ENCODE data around the gene PIP4K2A. TPM values are rescaled to one million over a fixed set of nuclear protein-coding genes. Genes with fewer than 3 reads are reported as not detected.

Gene PIP4K2A
- polyA plus RNA-seq, 1 donor = 15.3 TPM

GRCh38 chr10:22633528-22633927 lies 80.8 kb downstream of the PIP4K2A start:
- no peak for DNase-seq
- Histone ChIP-seq H3K36me3 (ENCODE audit: control insufficient read depth, insufficient read depth, low read length) (no peaks in the 10 kb centered on the region), H3K4me1 (ENCODE audit: control insufficient read depth, insufficient read depth, low read length) (no peaks in the 10 kb centered on the region), H3K9me3 (ENCODE audit: control insufficient read depth, low read depth, low read length) (no peaks in the 10 kb centered on the region), H3K27me3 (ENCODE audit: control insufficient read depth, insufficient read depth, low read length) (no peaks in the 10 kb centered on the region), H3K27ac (ENCODE audit: low read length) (no peak overlapping the region), H3K4me3 (ENCODE audit: low read length) (no peak overlapping the region)
- WGBS (ENCODE audit: insufficient coverage, low lambda C conversion rate) = 100% methylated on average over 1 of the region's 11 CpGs

GRCh38 chr10:22633106-22633505 lies 81.3 kb downstream of the PIP4K2A start:
- no peaks in the 10 kb centered on the region for H3K36me3 ChIP-seq (ENCODE audit: control insufficient read depth, insufficient read depth, low read length)
- H3K4me1 ChIP-seq (ENCODE audit: control insufficient read depth, insufficient read depth, low read length) = no peaks in the 10 kb centered on the region
- WGBS (ENCODE audit: insufficient coverage, low lambda C conversion rate) = no CpG with 5 or more reads among the region's 4 CpGs
- H3K27me3 ChIP-seq (ENCODE audit: control insufficient read depth, insufficient read depth, low read length) = no peaks in the 10 kb centered on the region
- no peaks in the 10 kb centered on the region for H3K9me3 ChIP-seq (ENCODE audit: control insufficient read depth, low read depth, low read length)
- no peak overlapping the region for H3K4me3 ChIP-seq (ENCODE audit: low read length)
- DNase-seq = no peak
- no peak overlapping the region for H3K27ac ChIP-seq (ENCODE audit: low read length)

GRCh38 chr10:22631646-22632278 lies 82.6 kb downstream of the PIP4K2A start:
- no peaks in the 10 kb centered on the region for H3K27me3 ChIP-seq (ENCODE audit: control insufficient read depth, insufficient read depth, low read length)
- H3K27ac ChIP-seq (ENCODE audit: low read length) = no peak overlapping the region
- H3K4me1 ChIP-seq (ENCODE audit: control insufficient read depth, insufficient read depth, low read length) = no peaks in the 10 kb centered on the region
- H3K9me3 ChIP-seq (ENCODE audit: control insufficient read depth, low read depth, low read length) = no peaks in the 10 kb centered on the region
- WGBS (ENCODE audit: insufficient coverage, low lambda C conversion rate) = 100% methylated on average over 2 of the region's 10 CpGs
- no peak overlapping the region for H3K4me3 ChIP-seq (ENCODE audit: low read length)
- no peaks in the 10 kb centered on the region for H3K36me3 ChIP-seq (ENCODE audit: control insufficient read depth, insufficient read depth, low read length)
- no peak for DNase-seq

- no peak overlapping the region for H3K4me3 ChIP-seq (ENCODE audit: low read length)
- no peaks in the 10 kb centered on the region for H3K36me3 ChIP-seq (ENCODE audit: control insufficient read depth, insufficient read depth, low read length)
- WGBS (ENCODE audit: insufficient coverage, low lambda C conversion rate) = no CpG with 5 or more reads among the region's 3 CpGs
- H3K27ac ChIP-seq (ENCODE audit: low read length) = no peak overlapping the region
- H3K4me1 ChIP-seq (ENCODE audit: control insufficient read depth, insufficient read depth, low read length) = no peaks in the 10 kb centered on the region
- DNase-seq = no peak
- no peaks in the 10 kb centered on the region for H3K27me3 ChIP-seq (ENCODE audit: control insufficient read depth, insufficient read depth, low read length)
- H3K9me3 ChIP-seq (ENCODE audit: control insufficient read depth, low read depth, low read length) = no peaks in the 10 kb centered on the region
These were observed 83.2 kb downstream of the PIP4K2A start for GRCh38 chr10:22631185-22631584.

GRCh38 chr10:22630234-22631174 lies 83.9 kb downstream of the PIP4K2A start:
- peak in 1 of 2 donors; percentile 20 for DNase-seq
- H3K27ac ChIP-seq (ENCODE audit: low read length) = no peak overlapping the region
- H3K4me1 ChIP-seq (ENCODE audit: control insufficient read depth, insufficient read depth, low read length) = peaks cover 2% of the 10 kb centered on the region
- H3K36me3 ChIP-seq (ENCODE audit: control insufficient read depth, insufficient read depth, low read length) = no peaks in the 10 kb centered on the region
- H3K4me3 ChIP-seq (ENCODE audit: low read length) = no peak overlapping the region
- H3K9me3 ChIP-seq (ENCODE audit: control insufficient read depth, low read depth, low read length) = no peaks in the 10 kb centered on the region
- WGBS (ENCODE audit: insufficient coverage, low lambda C conversion rate) = 100% methylated on average over 1 of the region's 7 CpGs
- no peaks in the 10 kb centered on the region for H3K27me3 ChIP-seq (ENCODE audit: control insufficient read depth, insufficient read depth, low read length)

GRCh38 chr10:22629852-22630233 lies 84.5 kb downstream of the PIP4K2A start:
- DNase-seq = no peak
- no peak overlapping the region for H3K27ac ChIP-seq (ENCODE audit: low read length)
- no peak overlapping the region for H3K4me3 ChIP-seq (ENCODE audit: low read length)
- H3K36me3 ChIP-seq (ENCODE audit: control insufficient read depth, insufficient read depth, low read length) = no peaks in the 10 kb centered on the region
- no peaks in the 10 kb centered on the region for H3K9me3 ChIP-seq (ENCODE audit: control insufficient read depth, low read depth, low read length)
- peaks cover 3% of the 10 kb centered on the region for H3K4me1 ChIP-seq (ENCODE audit: control insufficient read depth, insufficient read depth, low read length)
- WGBS (ENCODE audit: insufficient coverage, low lambda C conversion rate) = no CpG with 5 or more reads among the region's 4 CpGs
- H3K27me3 ChIP-seq (ENCODE audit: control insufficient read depth, insufficient read depth, low read length) = no peaks in the 10 kb centered on the region

- no CpG with 5 or more reads among the region's 2 CpGs for WGBS (ENCODE audit: insufficient coverage, low lambda C conversion rate)
- no peak for DNase-seq
- Histone ChIP-seq H3K4me3 (ENCODE audit: low read length) (no peak overlapping the region), H3K27ac (ENCODE audit: low read length) (no peak overlapping the region), H3K36me3 (ENCODE audit: control insufficient read depth, insufficient read depth, low read length) (no peaks in the 10 kb centered on the region), H3K27me3 (ENCODE audit: control insufficient read depth, insufficient read depth, low read length) (no peaks in the 10 kb centered on the region), H3K4me1 (ENCODE audit: control insufficient read depth, insufficient read depth, low read length) (peaks cover 3% of the 10 kb centered on the region), H3K9me3 (ENCODE audit: control insufficient read depth, low read depth, low read length) (no peaks in the 10 kb centered on the region)
These were observed 85.3 kb downstream of the PIP4K2A start for GRCh38 chr10:22629126-22629525.

- WGBS (ENCODE audit: insufficient coverage, low lambda C conversion rate) = 90% methylated on average over 2 of the region's 5 CpGs
- no peaks in the 10 kb centered on the region for H3K27me3 ChIP-seq (ENCODE audit: control insufficient read depth, insufficient read depth, low read length)
- H3K4me1 ChIP-seq (ENCODE audit: control insufficient read depth, insufficient read depth, low read length) = peaks cover 3% of the 10 kb centered on the region
- no peak overlapping the region for H3K27ac ChIP-seq (ENCODE audit: low read length)
- DNase-seq = no peak
- H3K9me3 ChIP-seq (ENCODE audit: control insufficient read depth, low read depth, low read length) = no peaks in the 10 kb centered on the region
- no peak overlapping the region for H3K4me3 ChIP-seq (ENCODE audit: low read length)
- H3K36me3 ChIP-seq (ENCODE audit: control insufficient read depth, insufficient read depth, low read length) = no peaks in the 10 kb centered on the region
These were observed 86.1 kb downstream of the PIP4K2A start for GRCh38 chr10:22628309-22628708.

- no peak overlapping the region for H3K4me3 ChIP-seq (ENCODE audit: low read length)
- no peak for DNase-seq
- no peak overlapping the region for H3K27ac ChIP-seq (ENCODE audit: low read length)
- no peaks in the 10 kb centered on the region for H3K27me3 ChIP-seq (ENCODE audit: control insufficient read depth, insufficient read depth, low read length)
- H3K36me3 ChIP-seq (ENCODE audit: control insufficient read depth, insufficient read depth, low read length) = no peaks in the 10 kb centered on the region
- 67% methylated on average over 1 of the region's 2 CpGs for WGBS (ENCODE audit: insufficient coverage, low lambda C conversion rate)
- no peaks in the 10 kb centered on the region for H3K9me3 ChIP-seq (ENCODE audit: control insufficient read depth, low read depth, low read length)
- H3K4me1 ChIP-seq (ENCODE audit: control insufficient read depth, insufficient read depth, low read length) = peaks cover 3% of the 10 kb centered on the region
These were observed 87.6 kb downstream of the PIP4K2A start for GRCh38 chr10:22626784-22627183.

- Histone ChIP-seq H3K9me3 (ENCODE audit: control insufficient read depth, low read depth, low read length) (no peaks in the 10 kb centered on the region), H3K27ac (ENCODE audit: low read length) (no peak overlapping the region), H3K4me1 (ENCODE audit: control insufficient read depth, insufficient read depth, low read length) (peaks cover 3% of the 10 kb centered on the region), H3K27me3 (ENCODE audit: control insufficient read depth, insufficient read depth, low read length) (no peaks in the 10 kb centered on the region), H3K4me3 (ENCODE audit: low read length) (no peak overlapping the region), H3K36me3 (ENCODE audit: control insufficient read depth, insufficient read depth, low read length) (no peaks in the 10 kb centered on the region)
- WGBS (ENCODE audit: insufficient coverage, low lambda C conversion rate) = 80% methylated on average over 1 of the region's 9 CpGs
- DNase-seq = no peak
These were observed 88.7 kb downstream of the PIP4K2A start for GRCh38 chr10:22625516-22626290.

Measured in large intestine (tissue), 3 donors.